Endodermal cell (in vitro differentiated cells): ENCODE measurements around the gene MSANTD2. TPM values are rescaled to one million over a fixed set of nuclear protein-coding genes. Genes with fewer than 3 reads are reported as not detected.

Source experiments
- DNase-seq: peaks from one replicate; pipeline ENCODE4 v3.0.0-alpha.2; 2017
- H3K27ac ChIP-seq: 2 replicates; pipeline ENCODE4 v1.5.1; 2013; ENCODE audit warnings: mild to moderate bottlenecking, low read depth, low read length, moderate library complexity
- H3K27me3 ChIP-seq: 2 replicates; pipeline ENCODE4 v1.6.1; 2013; ENCODE audit warnings: mild to moderate bottlenecking, low read length, moderate library complexity; ENCODE audit not compliant: insufficient read depth, control insufficient read depth, poor library complexity, severe bottlenecking
- H3K36me3 ChIP-seq: 2 replicates; pipeline ENCODE4 v1.7.0; 2013; ENCODE audit warnings: mild to moderate bottlenecking, low read length, moderate library complexity; ENCODE audit not compliant: control insufficient read depth, insufficient read depth
- H3K4me1 ChIP-seq: one replicate; pipeline ENCODE4 v1.7.0; 2013; ENCODE audit warnings: low read length; ENCODE audit not compliant: control insufficient read depth, insufficient read depth
- H3K4me3 ChIP-seq: 2 replicates; pipeline ENCODE4 v1.5.1; 2013; ENCODE audit warnings: mild to moderate bottlenecking, low read length, moderate library complexity
- H3K9ac ChIP-seq: 2 replicates; pipeline ENCODE4 v1.6.1; 2013; ENCODE audit warnings: mild to moderate bottlenecking, low read length, moderate library complexity; ENCODE audit not compliant: poor library complexity, severe bottlenecking; ENCODE audit errors: extremely low read depth
- H3K9me3 ChIP-seq: 2 replicates; pipeline ENCODE4 v1.6.1; 2013; ENCODE audit warnings: mild to moderate bottlenecking, low read length, moderate library complexity; ENCODE audit not compliant: control insufficient read depth
- H3K27ac Mint-ChIP-seq: 2 replicates; pipeline ENCODE4 v1.8.0; 2020; ENCODE audit warnings: mixed read lengths
- H3K27me3 Mint-ChIP-seq: 2 replicates; pipeline ENCODE4 v1.8.0; 2021; ENCODE audit warnings: mild to moderate bottlenecking, mixed read lengths; ENCODE audit not compliant: insufficient read depth
- H3K36me3 Mint-ChIP-seq: 2 replicates; pipeline ENCODE4 v1.8.0; 2020; ENCODE audit warnings: low read depth, mixed read lengths
- H3K4me1 Mint-ChIP-seq: 2 replicates; pipeline ENCODE4 v1.8.0; 2020; ENCODE audit warnings: mixed read lengths
- H3K4me3 Mint-ChIP-seq: 2 replicates; pipeline ENCODE4 v1.8.0; 2020; ENCODE audit warnings: mild to moderate bottlenecking, moderate library complexity, mixed read lengths
- H3K9me3 Mint-ChIP-seq: 2 replicates; pipeline ENCODE4 v1.8.0; 2020; ENCODE audit warnings: mild to moderate bottlenecking, mixed read lengths
- CTCF ChIP-seq: fragments of 200-600 bp; sonication (generic); conservative IDR thresholded peaks from 2 replicates; pipeline ENCODE4 v1.5.0; 2021; ENCODE audit warnings: antibody characterized with exemption, mild to moderate bottlenecking
- WGBS, 2 experiments: methylation state at CpG; one replicate each; pipeline versions ENCODE4 v1.1.5 to v1.1.7; 2013; ENCODE audit warnings: missing lambda C conversion rate in 2 of 2, mixed read lengths in 1 of 2; ENCODE audit not compliant: insufficient coverage in 1 of 2, insufficient read length in 1 of 2; 5-methylcytosine and 5-hydroxymethylcytosine counted together
- long read RNA-seq, 4 experiments: library from polyadenylated mRNA in 2 of 4; library from RNA in 1 of 4; library from capped mRNA in 1 of 4; stranded (forward) in 3 of 4; unstranded in 1 of 4; transcript quantifications; one replicate each; pipeline ENCODE4 v2.0.0, GENCODE V29; 2020 to 2021; ENCODE audit warnings: inconsistent platforms in 1 of 4
- polyA plus RNA-seq, 2 experiments: library from polyadenylated mRNA; stranded (reverse); fragments of 50-300 nt; gene quantifications; one replicate each; pipeline ENCODE4 v1.2.3, GENCODE V29; 2013
- total RNA-seq, 2 donors: library from RNA; stranded (reverse); fragmentation: NEBNext Ultra II Directional in 1 of 2; extraction: Animal tissue kit (Norgen Biotek cat#: 25700) in 1 of 2; gene quantifications; 2 replicates in 1 of 2; 3 replicates in 1 of 2; pipeline ENCODE4 v1.2.1, GENCODE V29; 2021

The MSANTD2 gene
- 10 to 100 TPM; 18.3 to 21.3 TPM for total RNA-seq
- polyA plus RNA-seq (2013, experiment 1 of 2), result 17.1 TPM
- polyA plus RNA-seq (2013, experiment 2 of 2), result 16.2 TPM
- long read RNA-seq, experiment 1, transcript MSANTD2-204 (3 exons, 3,086 nt), result major isoform, 6 of 10 reads
- long read RNA-seq, experiment 1, partial matches to known transcripts, result 0 of 10 reads
- long read RNA-seq, experiment 1, other reads (novel, unspliced or antisense), result 3 of 10 reads
- long read RNA-seq, experiment 2, transcript MSANTD2-202 (4 exons, 2,349 nt), result major isoform, 6 of 31 reads
- long read RNA-seq, experiment 2, partial matches to known transcripts, result 0 of 31 reads
- long read RNA-seq, experiment 2, other reads (novel, unspliced or antisense), result 17 of 31 reads
- long read RNA-seq, experiment 3, partial matches to known transcripts, result 0 of 6 reads
- long read RNA-seq, experiment 3, other reads (novel, unspliced or antisense), result 4 of 6 reads
- long read RNA-seq, experiment 4, partial matches to known transcripts, result 0 of 1 reads
- long read RNA-seq, experiment 4, other reads (novel, unspliced or antisense), result 0 of 1 reads

GRCh38 chr11:124800226-124800929, at the start of gene MSANTD2:
MSANTD2 (minus strand) TSS chr11:124800406; CDS start chr11:124800380, 26 bp downstream.
- no peaks in the 10 kb centered on the region for H3K36me3 Mint-ChIP-seq
- no peaks in the 10 kb centered on the region for H3K27me3 Mint-ChIP-seq
- H3K4me3 Mint-ChIP-seq, result peak within 1 kb of the TSS; percentile 74
- Histone ChIP-seq H3K27me3 (no peaks in the 10 kb centered on the region), H3K4me3 (peak within 1 kb of the TSS; percentile 91), H3K4me1 (peaks cover 4% of the 10 kb centered on the region), H3K9ac (peak within 1 kb of the TSS; percentile 78), H3K36me3 (no peaks in the 10 kb centered on the region), H3K9me3 (no peaks in the 10 kb centered on the region), H3K27ac (peak within 1 kb of the TSS; percentile 87)
- H3K4me1 Mint-ChIP-seq, result peaks cover 21% of the 10 kb centered on the region
- TF ChIP-seq CTCF, result no peak
- WGBS, 2 experiments, result 0% methylated on average over 16 to 59 of the region's 62 CpGs
- DNase-seq, result peak; percentile 92
- peak within 1 kb of the TSS; percentile 91 for H3K27ac Mint-ChIP-seq
- H3K9me3 Mint-ChIP-seq, result no peaks in the 10 kb centered on the region

GRCh38 chr11:124846070-124846673, 46.0 kb upstream of the MSANTD2 start:
- TF ChIP-seq CTCF, result no peak
- peaks cover 100% of the 10 kb centered on the region for H3K27me3 ChIP-seq
- H3K9ac ChIP-seq, result no peak overlapping the region
- no peak overlapping the region for H3K4me3 Mint-ChIP-seq
- H3K9me3 ChIP-seq, result no peaks in the 10 kb centered on the region
- no peak overlapping the region for H3K4me3 ChIP-seq
- peak overlapping the region; percentile 47 for H3K27ac ChIP-seq
- no peak overlapping the region for H3K27ac Mint-ChIP-seq
- H3K4me1 Mint-ChIP-seq, result peaks cover 18% of the 10 kb centered on the region
- no peaks in the 10 kb centered on the region for H3K36me3 Mint-ChIP-seq
- no peaks in the 10 kb centered on the region for H3K4me1 ChIP-seq
- H3K27me3 Mint-ChIP-seq, result no peaks in the 10 kb centered on the region
- H3K9me3 Mint-ChIP-seq, result no peaks in the 10 kb centered on the region
- no peaks in the 10 kb centered on the region for H3K36me3 ChIP-seq
- 44 to 59% methylated on average over 6 to 10 of the region's 11 CpGs for WGBS, 2 experiments
- DNase-seq, result no peak

- Mint-ChIP-seq H3K27me3 (no peaks in the 10 kb centered on the region), H3K4me3 (no peak overlapping the region), H3K9me3 (no peaks in the 10 kb centered on the region), H3K36me3 (no peaks in the 10 kb centered on the region), H3K27ac (no peak overlapping the region), H3K4me1 (peaks cover 18% of the 10 kb centered on the region)
- DNase-seq, result no peak
- H3K27me3 ChIP-seq, result peaks cover 100% of the 10 kb centered on the region
- no peak overlapping the region for H3K4me3 ChIP-seq
- no peak for TF ChIP-seq CTCF
- H3K9ac ChIP-seq, result no peak overlapping the region
- 31 to 39% methylated on average over 5 to 8 of the region's 8 CpGs for WGBS, 2 experiments
- H3K4me1 ChIP-seq, result no peaks in the 10 kb centered on the region
- no peaks in the 10 kb centered on the region for H3K9me3 ChIP-seq
- no peak overlapping the region for H3K27ac ChIP-seq
- no peaks in the 10 kb centered on the region for H3K36me3 ChIP-seq
Measured at GRCh38 chr11:124844664-124845079, 44.5 kb upstream of the MSANTD2 start.
